Upper lobe of left lung (tissue), 6 donors: ENCODE results near the gene CIZ1. TPM values are rescaled to one million over a fixed set of nuclear protein-coding genes. Genes with fewer than 3 reads are reported as not detected.

Source experiments
- ATAC-seq, 2 donors: fragments of 200-7000 bp; cut with Tn5 transposase; one replicate each; pipeline ENCODE4 v1.9.1; 2022; ENCODE audit warnings: mild to moderate bottlenecking in 2 of 2, moderate library complexity in 2 of 2; ENCODE audit not compliant: low FRiP score in 2 of 2
- DNase-seq, 2 donors: peaks; one replicate each; pipeline ENCODE4 v3.0.0-alpha.2; 2019 to 2020
- H3K27ac ChIP-seq, 4 donors: fragments of 200-600 bp; sonication (generic); one replicate each; pipeline ENCODE4 v1.5.1; 2016 to 2019
- H3K27me3 ChIP-seq, 4 donors: fragments of 200-600 bp; sonication (generic); one replicate each; pipeline ENCODE4 v1.5.1; 2017 to 2019
- H3K36me3 ChIP-seq, 4 donors: fragments of 200-600 bp; sonication (generic); one replicate each; pipeline ENCODE4 v1.5.1; 2016 to 2019
- H3K4me1 ChIP-seq, 4 donors: fragments of 200-600 bp; sonication (generic); one replicate each; pipeline ENCODE4 v1.5.1; 2018 to 2019
- H3K4me3 ChIP-seq, 4 donors: fragments of 200-600 bp; sonication (generic); one replicate each; pipeline ENCODE4 v1.5.1; 2017 to 2019; ENCODE audit warnings: mild to moderate bottlenecking in 2 of 4, moderate library complexity in 1 of 4
- H3K9me3 ChIP-seq, 4 donors: fragments of 200-600 bp; sonication (generic); one replicate each; pipeline ENCODE4 v1.5.1; 2018 to 2019
- EP300 ChIP-seq, 4 donors: sonication (generic); formaldehyde crosslinking; IDR thresholded peaks; one replicate each; pipeline ENCODE4 v1.5.1; 2017; ENCODE audit warnings: antibody characterized with exemption in 4 of 4, control low read depth in 2 of 4
- POLR2A ChIP-seq, 4 donors: fragments of 450-650 bp; IDR thresholded peaks; one replicate each; pipeline ENCODE4 v1.5.1; 2016 to 2017; ENCODE audit warnings: antibody characterized with exemption in 4 of 4, mild to moderate bottlenecking in 2 of 4
- POLR2AphosphoS5 ChIP-seq, 2 donors: sonication (generic); formaldehyde crosslinking; IDR thresholded peaks; one replicate each; pipeline ENCODE4 v1.5.1; 2017; ENCODE audit warnings: antibody characterized with exemption in 2 of 2
- WGBS, 2 donors: methylation state at CpG; one replicate each; pipeline ENCODE4 v1.1.5; 2017 to 2018; 5-methylcytosine and 5-hydroxymethylcytosine counted together
- total RNA-seq, 6 donors: library from RNA; depleted of rRNA in 4 of 6; stranded (reverse); fragments of >200 nt in 4 of 6; gene quantifications; one replicate each; pipeline versions ENCODE4 v1.1.0 to v1.2.1, GENCODE V29; 2016 to 2021
- TF ChIP-seq, protein P1 (sequence below), 6 experiments: fragments of 450-650 bp in 4 of 6; fragments of 200-600 bp in 2 of 6; sonication (generic) in 2 of 6; IDR thresholded peaks; one replicate each; pipeline ENCODE4 v1.5.1; 2016 to 2019; ENCODE audit warnings: antibody characterized with exemption in 6 of 6
- donor health status: DM: no; HTN: no; CAD: no; lungs with moderate emphysema.
- donor health status: DM: no; HTN: yes; CAD: no; lungs with severe emphysema.

Gene CIZ1
- total RNA-seq, 6 donors from 2014 or later, result 53.4 to 136 (median 95.5) TPM

GRCh38 chr9:128153947-128154695 is 37.3 kb downstream of the CIZ1 start:
- TF ChIP-seq, protein P1, sequence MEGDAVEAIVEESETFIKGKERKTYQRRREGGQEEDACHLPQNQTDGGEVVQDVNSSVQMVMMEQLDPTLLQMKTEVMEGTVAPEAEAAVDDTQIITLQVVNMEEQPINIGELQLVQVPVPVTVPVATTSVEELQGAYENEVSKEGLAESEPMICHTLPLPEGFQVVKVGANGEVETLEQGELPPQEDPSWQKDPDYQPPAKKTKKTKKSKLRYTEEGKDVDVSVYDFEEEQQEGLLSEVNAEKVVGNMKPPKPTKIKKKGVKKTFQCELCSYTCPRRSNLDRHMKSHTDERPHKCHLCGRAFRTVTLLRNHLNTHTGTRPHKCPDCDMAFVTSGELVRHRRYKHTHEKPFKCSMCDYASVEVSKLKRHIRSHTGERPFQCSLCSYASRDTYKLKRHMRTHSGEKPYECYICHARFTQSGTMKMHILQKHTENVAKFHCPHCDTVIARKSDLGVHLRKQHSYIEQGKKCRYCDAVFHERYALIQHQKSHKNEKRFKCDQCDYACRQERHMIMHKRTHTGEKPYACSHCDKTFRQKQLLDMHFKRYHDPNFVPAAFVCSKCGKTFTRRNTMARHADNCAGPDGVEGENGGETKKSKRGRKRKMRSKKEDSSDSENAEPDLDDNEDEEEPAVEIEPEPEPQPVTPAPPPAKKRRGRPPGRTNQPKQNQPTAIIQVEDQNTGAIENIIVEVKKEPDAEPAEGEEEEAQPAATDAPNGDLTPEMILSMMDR (IDR thresholded peaks at IDR 0.05), result no peak
- no peak for TF ChIP-seq POLR2AphosphoS5 (IDR thresholded peaks at IDR 0.05)
- no peak for TF ChIP-seq POLR2A (IDR thresholded peaks at IDR 0.05)
- TF ChIP-seq EP300 (IDR thresholded peaks at IDR 0.05), result no peak
- no peak overlapping the region for H3K27ac ChIP-seq
- H3K4me3 ChIP-seq, result no peak overlapping the region
- H3K27me3 ChIP-seq, result no peaks in the 10 kb centered on the region
- H3K36me3 ChIP-seq, result no peaks in the 10 kb centered on the region
- no peaks in the 10 kb centered on the region for H3K9me3 ChIP-seq
- WGBS, 2 donors, result 96% methylated on average over 10 of the region's 13 CpGs; no CpG with 5 or more reads in 1 of the 2 donors
- no peak for DNase-seq
- no peak for ATAC-seq
- peaks cover 13 to 19% (median 16%) of the 10 kb centered on the region in 4 donors for H3K4me1 ChIP-seq

GRCh38 chr9:128153060-128153946 is 38.1 kb downstream of the CIZ1 start:
- no peak for ATAC-seq
- DNase-seq, result peak in 1 of 2 donors; percentile 64
- Histone ChIP-seq H3K27ac (no peak overlapping the region), H3K4me1 (peaks cover 16 to 27% (median 22%) of the 10 kb centered on the region in 4 donors), H3K4me3 (no peak overlapping the region), H3K9me3 (no peaks in the 10 kb centered on the region), H3K36me3 (no peaks in the 10 kb centered on the region), H3K27me3 (no peaks in the 10 kb centered on the region)
- 88 to 97% methylated on average over 8 to 20 of the region's 26 CpGs for WGBS, 2 donors
- no peak for TF ChIP-seq POLR2AphosphoS5 (IDR thresholded peaks at IDR 0.05)
- no peak for TF ChIP-seq EP300 (IDR thresholded peaks at IDR 0.05)
- TF ChIP-seq POLR2A (IDR thresholded peaks at IDR 0.05), result no peak

- no peaks in the 10 kb centered on the region for H3K9me3 ChIP-seq
- TF ChIP-seq POLR2AphosphoS5 (IDR thresholded peaks at IDR 0.05) (no peak), POLR2A (IDR thresholded peaks at IDR 0.05) (no peak), EP300 (IDR thresholded peaks at IDR 0.05) (no peak)
- TF ChIP-seq, protein P1 (IDR thresholded peaks at IDR 0.05), result no peak
- no peaks in the 10 kb centered on the region for H3K27me3 ChIP-seq
- ATAC-seq (no peak), DNase-seq (no peak)
- 94% methylated on average over 11 to 13 of the region's 13 CpGs for WGBS, 2 donors
- H3K4me1 ChIP-seq, result peaks cover 16 to 29% (median 22%) of the 10 kb centered on the region in 4 donors
- no peaks in the 10 kb centered on the region for H3K36me3 ChIP-seq
- H3K27ac ChIP-seq, result no peak overlapping the region
- H3K4me3 ChIP-seq, result no peak overlapping the region
Measured at GRCh38 chr9:128152133-128153059, 39.0 kb downstream of the CIZ1 start.

- H3K27me3 ChIP-seq, result no peaks in the 10 kb centered on the region
- H3K36me3 ChIP-seq, result no peaks in the 10 kb centered on the region
- peaks cover 16 to 29% (median 22%) of the 10 kb centered on the region in 4 donors for H3K4me1 ChIP-seq
- WGBS, 2 donors, result 89 to 93% methylated on average over 14 to 18 of the region's 18 CpGs
- H3K4me3 ChIP-seq, result peak overlapping the region in 1 of 4 donors; percentile 3
- H3K27ac ChIP-seq, result peak overlapping the region in 2 of 4 donors; percentile 28 to 73
- no peak for TF ChIP-seq EP300 (IDR thresholded peaks at IDR 0.05)
- no peak for TF ChIP-seq POLR2A (IDR thresholded peaks at IDR 0.05)
- no peak for TF ChIP-seq POLR2AphosphoS5 (IDR thresholded peaks at IDR 0.05)
- TF ChIP-seq, protein P1 (IDR thresholded peaks at IDR 0.05), result no peak
- ATAC-seq, result no peak
- DNase-seq, result no peak
- H3K9me3 ChIP-seq, result no peaks in the 10 kb centered on the region
Measured at GRCh38 chr9:128151309-128152132, 39.9 kb downstream of the CIZ1 start.
